Nucleus accumbens (tissue), 56 donors: ENCODE measurements around the gene PTCHD4.

ENCODE experiments used
- DNase-seq, 56 donors: peaks; one replicate each; lab custom pipeline; 2025; lab: John Stamatoyannopoulos, UW

PTCHD4 gene

DNA sequence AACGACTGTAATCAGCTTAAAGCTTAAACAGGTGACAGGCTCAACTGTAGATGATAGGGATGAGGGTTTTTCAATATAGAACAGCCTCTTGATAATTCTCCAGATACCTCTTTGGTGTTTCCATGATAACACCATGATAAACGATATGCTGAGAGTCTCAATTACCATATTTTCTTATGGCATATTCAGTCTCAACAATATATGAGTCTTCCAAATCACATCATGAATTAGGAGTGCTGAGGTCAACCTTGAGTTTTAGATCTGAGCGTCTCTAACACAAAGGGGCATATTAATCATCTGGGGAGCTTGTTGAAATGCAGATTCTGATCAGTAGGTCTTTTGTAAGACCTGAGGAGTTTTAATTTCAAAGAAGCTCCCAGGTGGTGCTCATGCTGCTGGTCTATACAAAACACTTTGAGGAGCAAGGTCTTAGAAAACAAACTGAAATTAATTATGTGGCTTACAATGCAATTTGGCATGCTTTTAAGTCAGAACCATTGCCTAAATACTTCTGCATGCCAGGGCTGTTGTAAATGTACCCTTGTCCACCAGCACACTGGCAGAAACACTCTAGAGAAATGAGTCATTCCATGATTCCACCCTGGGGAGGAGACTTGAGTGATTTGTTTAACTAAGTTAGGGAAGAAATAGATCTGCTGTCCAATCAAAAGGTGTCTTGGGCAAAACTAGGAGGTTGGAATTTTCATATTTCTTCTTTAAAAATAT lies 49.6 kb downstream of the PTCHD4 start:
- no peak for DNase-seq
